ENCODE data around the gene CFAP74. TPM values are rescaled to one million over a fixed set of nuclear protein-coding genes. Genes with fewer than 3 reads are reported as not detected.

Gene CFAP74
- total RNA-seq, 1 donor from 2014 or later, result not detected

GRCh38 chr1:1925437-1926345, 77.9 kb downstream of the CFAP74 start:
- H3K4me3 Mint-ChIP-seq, result no peak overlapping the region
- intact Hi-C loops (cut with micrococcal nuclease), result no loop called here
- POLR2A ChIA-PET, result interaction anchor here (0.5 kb wide), 1 partner anchor 17 kb away, joined by 3 read pairs; no protein-coding TSS in a partner anchor
- no peak for TF ChIP-seq CTCF (IDR thresholded peaks at IDR 0.05)
- no peak overlapping the region for H3K27ac Mint-ChIP-seq
- CTCF ChIA-PET, result no interaction called here
- DNase-seq (no peak), ATAC-seq (ENCODE audit: low read depth) (no peak)
- H3K9me3 Mint-ChIP-seq, result no peaks in the 10 kb centered on the region
- no peaks in the 10 kb centered on the region for H3K4me1 Mint-ChIP-seq
- no peaks in the 10 kb centered on the region for H3K36me3 Mint-ChIP-seq (ENCODE audit: low read depth)
- H3K27me3 Mint-ChIP-seq, result peaks cover 7% of the 10 kb centered on the region

- ChIA-PET CTCF (no interaction called here), POLR2A (no interaction called here)
- DNase-seq (no peak), ATAC-seq (ENCODE audit: low read depth) (no peak)
- H3K27me3 Mint-ChIP-seq, result peaks cover 7% of the 10 kb centered on the region
- no peak overlapping the region for H3K27ac Mint-ChIP-seq
- no peaks in the 10 kb centered on the region for H3K4me1 Mint-ChIP-seq
- intact Hi-C loops (cut with micrococcal nuclease), result no loop called here
- H3K36me3 Mint-ChIP-seq (ENCODE audit: low read depth), result no peaks in the 10 kb centered on the region
- no peak for TF ChIP-seq CTCF (IDR thresholded peaks at IDR 0.05)
- H3K4me3 Mint-ChIP-seq, result no peak overlapping the region
- no peaks in the 10 kb centered on the region for H3K9me3 Mint-ChIP-seq
Measured at GRCh38 chr1:1924849-1925248, 78.7 kb downstream of the CFAP74 start.

GRCh38 chr1:1924386-1924785, 79.2 kb downstream of the CFAP74 start:
- Mint-ChIP-seq H3K36me3 (ENCODE audit: low read depth) (no peaks in the 10 kb centered on the region), H3K27ac (no peak overlapping the region), H3K4me3 (no peak overlapping the region), H3K4me1 (no peaks in the 10 kb centered on the region), H3K9me3 (no peaks in the 10 kb centered on the region), H3K27me3 (peaks cover 7% of the 10 kb centered on the region)
- no peak for TF ChIP-seq CTCF (IDR thresholded peaks at IDR 0.05)
- CTCF ChIA-PET, result no interaction called here
- intact Hi-C loops (cut with micrococcal nuclease), result no loop called here
- ATAC-seq (ENCODE audit: low read depth) (no peak), DNase-seq (no peak)
- POLR2A ChIA-PET, result no interaction called here

- ChIA-PET POLR2A (no interaction called here), CTCF (interaction anchor here (0.9 kb wide), 1 partner anchor 122 kb away, joined by 3 read pairs; no protein-coding TSS in a partner anchor)
- no peaks in the 10 kb centered on the region for H3K4me1 Mint-ChIP-seq
- H3K27me3 Mint-ChIP-seq, result peaks cover 7% of the 10 kb centered on the region
- H3K27ac Mint-ChIP-seq, result no peak overlapping the region
- H3K36me3 Mint-ChIP-seq (ENCODE audit: low read depth), result no peaks in the 10 kb centered on the region
- no peaks in the 10 kb centered on the region for H3K9me3 Mint-ChIP-seq
- no peak for TF ChIP-seq CTCF (IDR thresholded peaks at IDR 0.05)
- ATAC-seq (ENCODE audit: low read depth) (no peak), DNase-seq (no peak)
- intact Hi-C loops (cut with micrococcal nuclease), result no loop called here
- H3K4me3 Mint-ChIP-seq, result no peak overlapping the region
Measured at GRCh38 chr1:1922956-1923833, 80.4 kb downstream of the CFAP74 start.

- no peak for TF ChIP-seq CTCF (IDR thresholded peaks at IDR 0.05)
- no peak for DNase-seq
- no peaks in the 10 kb centered on the region for H3K4me1 Mint-ChIP-seq
- ATAC-seq (ENCODE audit: low read depth), result no peak
- POLR2A ChIA-PET, result no interaction called here
- CTCF ChIA-PET, result interaction anchor here (0.9 kb wide), 1 partner anchor 122 kb away, joined by 3 read pairs; no protein-coding TSS in a partner anchor
- no peak overlapping the region for H3K27ac Mint-ChIP-seq
- no peaks in the 10 kb centered on the region for H3K9me3 Mint-ChIP-seq
- no peaks in the 10 kb centered on the region for H3K36me3 Mint-ChIP-seq (ENCODE audit: low read depth)
- peaks cover 7% of the 10 kb centered on the region for H3K27me3 Mint-ChIP-seq
- no peak overlapping the region for H3K4me3 Mint-ChIP-seq
- intact Hi-C loops (cut with micrococcal nuclease), result no loop called here
Measured at GRCh38 chr1:1922702-1922955, 81.0 kb downstream of the CFAP74 start.

All from activated B cell treated with CpG ODN at 0.5 μM for 24 hours (primary cell).